K562 (cell line): ENCODE results near the gene PHF12. TPM values are rescaled to one million over a fixed set of nuclear protein-coding genes. Genes with fewer than 3 reads are reported as not detected.

Experiments
- BACH1 ChIP-seq: fragments of 200-800 bp; sonication (Bioruptor generic); IDR thresholded peaks from 2 replicates; pipeline ENCODE4 v1.6.1; 2016; ENCODE audit warnings: missing genetic modification characterization, missing compliant biosample characterization
- CAMTA2 ChIP-seq: fragments of 250-450 bp; sonication (Bioruptor Pico); conservative IDR thresholded peaks from 2 replicates; pipeline ENCODE4 v1.5.1; 2022
- CBFA2T2 ChIP-seq: fragments of 450-650 bp; conservative IDR thresholded peaks from 2 replicates; pipeline ENCODE4 v1.6.1; 2017; ENCODE audit warnings: mild to moderate bottlenecking
- CREBBP ChIP-seq: IDR thresholded peaks from one replicate; pipeline ENCODE4 v1.6.1; 2012; ENCODE audit warnings: low read depth, mild to moderate bottlenecking, control low read depth, inconsistent platforms, low read length
- ETV1 ChIP-seq: fragments of 450-650 bp; conservative IDR thresholded peaks from 2 replicates; pipeline ENCODE4 v1.6.1; 2016; ENCODE audit warnings: missing genetic modification characterization, control low read depth, low read depth, missing compliant biosample characterization
- GTF2A2 ChIP-seq: IDR thresholded peaks from 2 replicates; pipeline ENCODE4 v1.6.1; 2016; ENCODE audit warnings: mild to moderate bottlenecking, missing genetic modification characterization, missing compliant biosample characterization
- HDAC1 ChIP-seq, 2 experiments: fragments of 450-650 bp; IDR thresholded peaks; 2 replicates each; pipeline ENCODE4 v1.6.1; 2016 to 2017; ENCODE audit warnings: inconsistent platforms in 1 of 2, mild to moderate bottlenecking in 1 of 2, moderate library complexity in 1 of 2
- HSF4 ChIP-seq: fragments of 250-450 bp; sonication (Bioruptor Pico); IDR thresholded peaks from 2 replicates; pipeline ENCODE4 v2.1.2; 2022; ENCODE audit warnings: mild to moderate bottlenecking, moderate library complexity, borderline replicate concordance
- KDM2B ChIP-seq: fragments of 250-450 bp; sonication (Bioruptor Pico); IDR thresholded peaks from 2 replicates; pipeline ENCODE4 v1.8.0; 2021; ENCODE audit warnings: mild to moderate bottlenecking, moderate library complexity
- LEF1 ChIP-seq: fragments of 450-650 bp; IDR thresholded peaks from 2 replicates; pipeline ENCODE4 v1.6.1; 2016; ENCODE audit warnings: mild to moderate bottlenecking
- MEF2D ChIP-seq: conservative IDR thresholded peaks from 2 replicates; pipeline ENCODE4 v1.6.1; 2016; ENCODE audit warnings: low read depth, missing genetic modification characterization, missing compliant biosample characterization
- NFATC3 ChIP-seq: fragments of 450-650 bp; IDR thresholded peaks from 2 replicates; pipeline ENCODE4 v1.6.1; 2017; ENCODE audit warnings: mild to moderate bottlenecking
- NR2F6 ChIP-seq: fragments of 450-650 bp; formaldehyde crosslinking; IDR thresholded peaks from 2 replicates; pipeline ENCODE4 v1.4.0; 2020; ENCODE audit warnings: mild to moderate bottlenecking
- PCBP1 ChIP-seq: fragments of 200-400 bp; formaldehyde crosslinking; IDR thresholded peaks from 2 replicates; pipeline ENCODE4 v1.6.1; 2018; ENCODE audit warnings: mild to moderate bottlenecking, low read depth, low read length; ENCODE audit not compliant: poor library complexity, severe bottlenecking
- POLR3A ChIP-seq: IDR thresholded peaks from 2 replicates; pipeline ENCODE4 v1.6.1; 2011; ENCODE audit warnings: borderline replicate concordance, mild to moderate bottlenecking, moderate library complexity; ENCODE audit not compliant: insufficient read length, insufficient read depth; ENCODE audit errors: extremely low read depth
- PRMT5 ChIP-seq: sonication (generic); formaldehyde crosslinking; IDR thresholded peaks from 2 replicates; pipeline ENCODE4 v1.5.0; 2020; ENCODE audit warnings: missing genetic modification reagents
- PTTG1 ChIP-seq: fragments of 450-650 bp; IDR thresholded peaks from 2 replicates; pipeline ENCODE4 v1.6.1; 2016; ENCODE audit warnings: low read depth, mild to moderate bottlenecking, missing genetic modification characterization, missing compliant biosample characterization
- SMC3 ChIP-seq: conservative IDR thresholded peaks from 2 replicates; pipeline ENCODE4 v1.6.1; 2011; ENCODE audit warnings: low read depth, low read length, improper control_type of control experiment; ENCODE audit not compliant: insufficient read depth
- TAF15 ChIP-seq: fragments of 200-400 bp; formaldehyde crosslinking; IDR thresholded peaks from 2 replicates; pipeline ENCODE4 v1.6.1; 2017; ENCODE audit warnings: mild to moderate bottlenecking, low read depth, low read length, moderate library complexity
- TEAD2 ChIP-seq: fragments of 450-650 bp; IDR thresholded peaks from 2 replicates; pipeline ENCODE4 v1.6.1; 2016; ENCODE audit warnings: missing genetic modification characterization, control low read depth, missing compliant biosample characterization
- TGIF2 ChIP-seq: sonication (generic); formaldehyde crosslinking; IDR thresholded peaks from 2 replicates; pipeline ENCODE4 v1.8.1; 2022; ENCODE audit warnings: mild to moderate bottlenecking, missing genetic modification reagents, moderate library complexity
- ZFP30 ChIP-seq: fragments of 250-450 bp; sonication (Bioruptor Pico); IDR thresholded peaks from 2 replicates; pipeline ENCODE4 v1.8.0; 2022; ENCODE audit warnings: moderate library complexity, mild to moderate bottlenecking, inconsistent platforms, borderline replicate concordance
- ZNF444 ChIP-seq: fragments of 250-450 bp; sonication (Bioruptor Pico); IDR thresholded peaks from 2 replicates; pipeline ENCODE4 v1.4.0; 2020; ENCODE audit warnings: mild to moderate bottlenecking, moderate library complexity
- polyA plus RNA-seq, 8 experiments: library from polyadenylated mRNA; depleted of rRNA in 4 of 8; stranded (reverse) in 5 of 8; unstranded in 3 of 8; fragments of >200 nt; fragmentation: Nextera tagmentation in 2 of 8; fragmentation: Illumina TruSeq in 1 of 8; extraction: Ambion mirVana in 2 of 8; extraction: Trizol in 1 of 8; gene quantifications; 2 replicates each; pipeline versions ENCODE4 v1.2.1 to v1.2.3, GENCODE V29; 2011 to 2014; ENCODE audit warnings: inconsistent platforms in 1 of 8, missing spikeins in 1 of 8
- total RNA-seq, 7 experiments: library from RNA; depleted of rRNA in 6 of 7; stranded (reverse); fragments of >200 nt in 6 of 7; fragmentation: Illumina TruSeq in 2 of 7; extraction: Trizol in 2 of 7; gene quantifications; 2 replicates each; pipeline versions ENCODE4 v1.2.1 to v1.2.3, GENCODE V29; 2011 to 2021; ENCODE audit warnings: low replicate concordance in 1 of 7
- TF ChIP-seq, protein P1 (sequence below): fragments of 150-350 bp; IDR thresholded peaks from 2 replicates; pipeline ENCODE4 v1.6.1; 2014; ENCODE audit warnings: low read depth, mild to moderate bottlenecking, low read length, borderline replicate concordance
- TF ChIP-seq, protein P2 (sequence below): IDR thresholded peaks from 2 replicates; pipeline ENCODE4 v1.6.1; 2011; ENCODE audit not compliant: insufficient read length; ENCODE audit errors: extremely low read depth

The PHF12 gene
- total and polyA plus RNA-seq, 9 of the 15 experiments (the other 6 are each of a cell fraction or from before 2014, with no cell fraction given), result 0.82 to 31.3 (median 13.5) TPM

- no peak for TF ChIP-seq CBFA2T2
- no peak for TF ChIP-seq PTTG1 (tag)
- TF ChIP-seq SMC3, result no peak
- TF ChIP-seq CREBBP, result no peak
- no peak for TF ChIP-seq TEAD2 (tag)
- TF ChIP-seq, protein P1, sequence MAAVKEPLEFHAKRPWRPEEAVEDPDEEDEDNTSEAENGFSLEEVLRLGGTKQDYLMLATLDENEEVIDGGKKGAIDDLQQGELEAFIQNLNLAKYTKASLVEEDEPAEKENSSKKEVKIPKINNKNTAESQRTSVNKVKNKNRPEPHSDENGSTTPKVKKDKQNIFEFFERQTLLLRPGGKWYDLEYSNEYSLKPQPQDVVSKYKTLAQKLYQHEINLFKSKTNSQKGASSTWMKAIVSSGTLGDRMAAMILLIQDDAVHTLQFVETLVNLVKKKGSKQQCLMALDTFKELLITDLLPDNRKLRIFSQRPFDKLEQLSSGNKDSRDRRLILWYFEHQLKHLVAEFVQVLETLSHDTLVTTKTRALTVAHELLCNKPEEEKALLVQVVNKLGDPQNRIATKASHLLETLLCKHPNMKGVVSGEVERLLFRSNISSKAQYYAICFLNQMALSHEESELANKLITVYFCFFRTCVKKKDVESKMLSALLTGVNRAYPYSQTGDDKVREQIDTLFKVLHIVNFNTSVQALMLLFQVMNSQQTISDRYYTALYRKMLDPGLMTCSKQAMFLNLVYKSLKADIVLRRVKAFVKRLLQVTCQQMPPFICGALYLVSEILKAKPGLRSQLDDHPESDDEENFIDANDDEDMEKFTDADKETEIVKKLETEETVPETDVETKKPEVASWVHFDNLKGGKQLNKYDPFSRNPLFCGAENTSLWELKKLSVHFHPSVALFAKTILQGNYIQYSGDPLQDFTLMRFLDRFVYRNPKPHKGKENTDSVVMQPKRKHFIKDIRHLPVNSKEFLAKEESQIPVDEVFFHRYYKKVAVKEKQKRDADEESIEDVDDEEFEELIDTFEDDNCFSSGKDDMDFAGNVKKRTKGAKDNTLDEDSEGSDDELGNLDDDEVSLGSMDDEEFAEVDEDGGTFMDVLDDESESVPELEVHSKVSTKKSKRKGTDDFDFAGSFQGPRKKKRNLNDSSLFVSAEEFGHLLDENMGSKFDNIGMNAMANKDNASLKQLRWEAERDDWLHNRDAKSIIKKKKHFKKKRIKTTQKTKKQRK, result no peak
- no peak for TF ChIP-seq POLR3A
- TF ChIP-seq ZFP30 (CRISPR knock-in tag), result no peak
- TF ChIP-seq CAMTA2 (CRISPR knock-in tag), result no peak
- TF ChIP-seq PCBP1, result no peak
- TF ChIP-seq, protein P2, sequence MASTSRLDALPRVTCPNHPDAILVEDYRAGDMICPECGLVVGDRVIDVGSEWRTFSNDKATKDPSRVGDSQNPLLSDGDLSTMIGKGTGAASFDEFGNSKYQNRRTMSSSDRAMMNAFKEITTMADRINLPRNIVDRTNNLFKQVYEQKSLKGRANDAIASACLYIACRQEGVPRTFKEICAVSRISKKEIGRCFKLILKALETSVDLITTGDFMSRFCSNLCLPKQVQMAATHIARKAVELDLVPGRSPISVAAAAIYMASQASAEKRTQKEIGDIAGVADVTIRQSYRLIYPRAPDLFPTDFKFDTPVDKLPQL, result no peak
- no peak for TF ChIP-seq HSF4 (CRISPR knock-in tag)
- peak in 1 of 2 experiments; percentile 80; a peak in 2 of 4 replicates for TF ChIP-seq HDAC1 (IDR thresholded peaks at IDR 0.05)
- no peak for TF ChIP-seq NR2F6 (CRISPR knock-in tag)
- no peak for TF ChIP-seq GTF2A2 (tag)
- TF ChIP-seq LEF1, result peak; percentile 20; the same call in 1 of the 2 replicates
- TF ChIP-seq TAF15, result no peak
- no peak; the same call in 1 of the 2 replicates for TF ChIP-seq TGIF2 (CRISPR knock-in tag)
- TF ChIP-seq ZNF444 (CRISPR knock-in tag), result no peak
- no peak for TF ChIP-seq BACH1 (tag)
- no peak for TF ChIP-seq ETV1 (tag)
- TF ChIP-seq PRMT5 (CRISPR knock-in tag), result no peak
- no peak for TF ChIP-seq MEF2D
- TF ChIP-seq KDM2B (CRISPR knock-in tag), result no peak; the same call in 1 of the 2 replicates
- no peak for TF ChIP-seq NFATC3
Measured at GRCh38 chr17:28901866-28902818, 49.2 kb downstream of the PHF12 start (continued).
